PFSK-1 (cell line): ENCODE data around the gene NME4.

Experiments used
- POLR2AphosphoS5 ChIP-seq: IDR thresholded peaks from 2 replicates; pipeline ENCODE4 v1.6.1; 2012; ENCODE audit warnings: low read depth, mild to moderate bottlenecking, control low read depth, low read length, moderate library complexity
- SIN3A ChIP-seq: IDR thresholded peaks from 2 replicates; pipeline ENCODE4 v1.6.1; 2012; ENCODE audit warnings: mild to moderate bottlenecking, low read length, moderate library complexity, borderline replicate concordance; ENCODE audit not compliant: insufficient read depth
- TAF1 ChIP-seq: IDR thresholded peaks from 2 replicates; pipeline ENCODE4 v1.6.1; 2012; ENCODE audit warnings: low read length, control low read depth, borderline replicate concordance; ENCODE audit not compliant: insufficient read depth
- TF ChIP-seq, protein P1 (sequence below), 2 experiments: IDR thresholded peaks; 2 replicates each; pipeline versions ENCODE4 v1.6.1 to v1.8.0; 2011 to 2012; ENCODE audit warnings: low read depth in 2 of 2, low read length in 2 of 2, control low read depth in 1 of 2, inconsistent platforms in 1 of 2, mild to moderate bottlenecking in 1 of 2, moderate library complexity in 1 of 2; ENCODE audit not compliant: insufficient read depth in 1 of 2

DNA sequence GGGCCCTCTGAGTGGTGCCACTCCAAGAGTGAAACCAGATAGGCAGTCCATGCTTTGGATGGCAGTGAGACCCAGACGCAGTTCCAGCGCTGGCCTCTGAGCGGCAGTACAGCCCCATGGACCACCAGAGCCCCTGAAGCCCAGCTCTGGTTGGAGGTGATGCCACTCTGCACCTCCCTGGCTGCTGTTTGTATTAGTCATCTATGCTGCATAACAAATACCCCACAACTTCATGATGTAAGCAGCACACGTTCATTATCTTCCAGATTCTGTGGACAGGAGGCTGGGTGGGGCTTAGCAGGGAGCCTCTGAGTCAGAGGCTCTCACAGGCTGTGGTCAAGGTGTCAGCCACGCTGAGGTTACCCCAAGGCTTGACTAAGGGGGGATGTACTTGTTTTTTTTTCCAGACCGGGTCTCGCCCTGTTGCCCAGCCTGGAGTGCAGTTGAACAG, 5.1 kb upstream of the NME4 start:
- TF ChIP-seq SIN3A (no peak), TAF1 (no peak), POLR2AphosphoS5 (no peak)
- TF ChIP-seq, protein P1, sequence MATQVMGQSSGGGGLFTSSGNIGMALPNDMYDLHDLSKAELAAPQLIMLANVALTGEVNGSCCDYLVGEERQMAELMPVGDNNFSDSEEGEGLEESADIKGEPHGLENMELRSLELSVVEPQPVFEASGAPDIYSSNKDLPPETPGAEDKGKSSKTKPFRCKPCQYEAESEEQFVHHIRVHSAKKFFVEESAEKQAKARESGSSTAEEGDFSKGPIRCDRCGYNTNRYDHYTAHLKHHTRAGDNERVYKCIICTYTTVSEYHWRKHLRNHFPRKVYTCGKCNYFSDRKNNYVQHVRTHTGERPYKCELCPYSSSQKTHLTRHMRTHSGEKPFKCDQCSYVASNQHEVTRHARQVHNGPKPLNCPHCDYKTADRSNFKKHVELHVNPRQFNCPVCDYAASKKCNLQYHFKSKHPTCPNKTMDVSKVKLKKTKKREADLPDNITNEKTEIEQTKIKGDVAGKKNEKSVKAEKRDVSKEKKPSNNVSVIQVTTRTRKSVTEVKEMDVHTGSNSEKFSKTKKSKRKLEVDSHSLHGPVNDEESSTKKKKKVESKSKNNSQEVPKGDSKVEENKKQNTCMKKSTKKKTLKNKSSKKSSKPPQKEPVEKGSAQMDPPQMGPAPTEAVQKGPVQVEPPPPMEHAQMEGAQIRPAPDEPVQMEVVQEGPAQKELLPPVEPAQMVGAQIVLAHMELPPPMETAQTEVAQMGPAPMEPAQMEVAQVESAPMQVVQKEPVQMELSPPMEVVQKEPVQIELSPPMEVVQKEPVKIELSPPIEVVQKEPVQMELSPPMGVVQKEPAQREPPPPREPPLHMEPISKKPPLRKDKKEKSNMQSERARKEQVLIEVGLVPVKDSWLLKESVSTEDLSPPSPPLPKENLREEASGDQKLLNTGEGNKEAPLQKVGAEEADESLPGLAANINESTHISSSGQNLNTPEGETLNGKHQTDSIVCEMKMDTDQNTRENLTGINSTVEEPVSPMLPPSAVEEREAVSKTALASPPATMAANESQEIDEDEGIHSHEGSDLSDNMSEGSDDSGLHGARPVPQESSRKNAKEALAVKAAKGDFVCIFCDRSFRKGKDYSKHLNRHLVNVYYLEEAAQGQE (IDR thresholded peaks at IDR 0.05; ENCODE audit: insufficient read depth in 1 of 2, low read depth in 2 of 2, low read length in 2 of 2), result no peak
